GM12878 (cell line): ENCODE results near the gene ITIH6. TPM values are rescaled to one million over a fixed set of nuclear protein-coding genes. Genes with fewer than 3 reads are reported as not detected.

Source experiments
- ATAC-seq: fragments of 200-7000 bp; cut with Tn5 transposase; 3 replicates; pipeline ENCODE4 v1.9.1; 2020; ENCODE audit warnings: mild to moderate bottlenecking, moderate library complexity
- BruUV-seq: library from RNA; stranded (reverse); fragments of 400-500 nt; replicated peaks from 2 replicates; lab custom pipeline; 2021; lab: Mats Ljungman, UMichigan
- CTCF ChIA-PET: fragments of 300-600 bp; sonication (Branson Sonifier 250); formaldehyde crosslinking; extraction: SDS; loops from one replicate; lab custom pipeline; 2021; ENCODE audit warnings: inconsistent platforms; lab: Yijun Ruan, JAX
- POLR2A ChIA-PET: fragments of 350-600 bp; formaldehyde crosslinking; extraction: SDS; loops from one replicate; lab custom pipeline; 2021; ENCODE audit warnings: inconsistent platforms; lab: Charles Lee
- RAD21 ChIA-PET: fragments of 300-600 bp; sonication (Branson Sonifier 250); formaldehyde crosslinking; loops from one replicate; lab custom pipeline; 2023; ENCODE audit warnings: antibody characterized with exemption; ENCODE audit not compliant: unreplicated experiment; lab: Charles Lee
- SMC1A ChIA-PET: fragments of 300-600 bp; sonication (Branson Sonifier 250); formaldehyde crosslinking; loops from one replicate; lab custom pipeline; 2023; ENCODE audit not compliant: unreplicated experiment, uncharacterized antibody; lab: Charles Lee
- DNase-seq: peaks from one replicate; pipeline ENCODE4 v3.0.0-alpha.2; 2011; ENCODE audit warnings: low read depth, low spot score
- FAIRE-seq: peaks from 3 replicates; lab custom pipeline; 2011; peaks lifted over from hg19 to GRCh38; lab: Jason Lieb, UNC
- H2AFZ ChIP-seq: 2 replicates; pipeline ENCODE4 v1.6.0; 2011; ENCODE audit warnings: low read depth, low read length, control low read depth; ENCODE audit not compliant: control insufficient read depth
- H3K27ac ChIP-seq: 2 replicates; pipeline ENCODE4 v1.5.1; 2011; ENCODE audit warnings: control low read depth; ENCODE audit not compliant: control insufficient read depth, insufficient read depth
- H3K27me3 ChIP-seq, 2 experiments: replicated peaks in 1 of 2; 2 replicates each; pipeline versions ENCODE4 v1.6.0 to v1.6.1; 2011; ENCODE audit warnings: low read length in 1 of 2; ENCODE audit not compliant: control insufficient read depth in 2 of 2, insufficient read depth in 2 of 2
- H3K36me3 ChIP-seq, 2 experiments: 2 replicates each; pipeline ENCODE4 v1.5.1; 2011; ENCODE audit warnings: low read length in 1 of 2; ENCODE audit not compliant: control insufficient read depth in 2 of 2, insufficient read depth in 2 of 2
- H3K4me1 ChIP-seq: 2 replicates; pipeline ENCODE4 v1.6.1; 2011; ENCODE audit warnings: mild to moderate bottlenecking, low read length, moderate library complexity, mixed read lengths; ENCODE audit not compliant: control insufficient read depth, insufficient read depth
- H3K4me2 ChIP-seq: 2 replicates; pipeline ENCODE4 v1.6.0; 2011; ENCODE audit warnings: control low read depth; ENCODE audit not compliant: control insufficient read depth, insufficient read depth
- H3K4me3 ChIP-seq: fragments of 200-600 bp; sonication (generic); 2 replicates; pipeline ENCODE4 v1.5.1; 2016
- H3K79me2 ChIP-seq: 2 replicates; pipeline ENCODE4 v1.6.0; 2011; ENCODE audit warnings: low read length; ENCODE audit not compliant: control insufficient read depth, insufficient read depth
- H3K9ac ChIP-seq: 2 replicates; pipeline ENCODE4 v1.8.0; 2011; ENCODE audit warnings: low read length, control low read depth, mixed read lengths; ENCODE audit not compliant: control insufficient read depth, insufficient read depth
- H3K9me3 ChIP-seq: replicated peaks from 3 replicates; pipeline ENCODE4 v1.5.1; 2011; ENCODE audit warnings: mild to moderate bottlenecking, low read length; ENCODE audit not compliant: control insufficient read depth, insufficient read depth
- H4K20me1 ChIP-seq: 2 replicates; pipeline ENCODE4 v1.6.0; 2011; ENCODE audit not compliant: control insufficient read depth, insufficient read depth
- EED ChIP-seq: sonication (generic); IDR thresholded peaks from 2 replicates; pipeline ENCODE4 v1.6.1; 2016; ENCODE audit warnings: antibody characterized with exemption, low read depth
- FOXK2 ChIP-seq: fragments of 450-650 bp; IDR thresholded peaks from 2 replicates; pipeline ENCODE4 v1.6.1; 2017; ENCODE audit warnings: mild to moderate bottlenecking, moderate library complexity
- IKZF2 ChIP-seq, 2 experiments: fragments of 450-650 bp; IDR thresholded peaks; 2 replicates each; pipeline ENCODE4 v1.6.1; 2017; ENCODE audit warnings: mild to moderate bottlenecking in 2 of 2, moderate library complexity in 2 of 2
- MLLT1 ChIP-seq: fragments of 450-650 bp; IDR thresholded peaks from 2 replicates; pipeline ENCODE4 v1.6.1; 2016; ENCODE audit warnings: mild to moderate bottlenecking
- MTA2 ChIP-seq: fragments of 450-650 bp; IDR thresholded peaks from 2 replicates; pipeline ENCODE4 v1.6.1; 2016; ENCODE audit warnings: low read depth, mild to moderate bottlenecking, moderate library complexity
- NFYA ChIP-seq: IDR thresholded peaks from 2 replicates; pipeline ENCODE4 v1.6.1; 2011; ENCODE audit warnings: low read depth, mild to moderate bottlenecking, low read length, improper control_type of control experiment, borderline replicate concordance
- PKNOX1 ChIP-seq: fragments of 450-650 bp; IDR thresholded peaks from 2 replicates; pipeline ENCODE4 v1.6.1; 2016; ENCODE audit warnings: mild to moderate bottlenecking
- POLR2A ChIP-seq: IDR thresholded peaks from 2 replicates; pipeline ENCODE4 v1.6.1; 2011; ENCODE audit warnings: low read depth, mild to moderate bottlenecking, low read length
- POLR2AphosphoS5 ChIP-seq: IDR thresholded peaks from 2 replicates; pipeline ENCODE4 v1.6.1; 2011; ENCODE audit warnings: mild to moderate bottlenecking, low read length, inconsistent platforms
- RAD51 ChIP-seq: fragments of 450-650 bp; IDR thresholded peaks from 2 replicates; pipeline ENCODE4 v1.6.1; 2016; ENCODE audit warnings: moderate library complexity, mild to moderate bottlenecking, inconsistent platforms
- RBBP5 ChIP-seq: fragments of 200-600 bp; sonication (generic); conservative IDR thresholded peaks from 2 replicates; pipeline ENCODE4 v1.6.1; 2016
- RELB ChIP-seq: fragments of 450-650 bp; IDR thresholded peaks from 2 replicates; pipeline ENCODE4 v1.6.1; 2017; ENCODE audit warnings: low read depth, mild to moderate bottlenecking, moderate library complexity
- SMAD5 ChIP-seq: IDR thresholded peaks from 2 replicates; pipeline ENCODE4 v1.6.1; 2016; ENCODE audit warnings: antibody characterized with exemption, low read depth
- SPI1 ChIP-seq: IDR thresholded peaks from 2 replicates; pipeline ENCODE4 v1.6.1; 2011; ENCODE audit warnings: low read depth, mild to moderate bottlenecking, low read length, moderate library complexity, borderline replicate concordance; ENCODE audit not compliant: insufficient read depth
- STAT1 ChIP-seq: fragments of 450-650 bp; conservative IDR thresholded peaks from 2 replicates; pipeline ENCODE4 v1.6.1; 2014; ENCODE audit warnings: antibody characterized with exemption, mild to moderate bottlenecking
- WGBS: methylation state at CpG from one replicate; pipeline ENCODE4 v1.1.6; 2016; ENCODE audit warnings: low lambda C conversion rate; ENCODE audit not compliant: insufficient replicate concordance, insufficient coverage; ENCODE audit errors: missing lambda C conversion rate; 5-methylcytosine and 5-hydroxymethylcytosine counted together
- in situ Hi-C: fragments of 300-500 bp; cut with MboI; formaldehyde crosslinking; loops from 9 replicates; pipeline ENCODE4 v1.14.3; 2018; ENCODE audit warnings: mixed read lengths
- intact Hi-C: fragments of 100-400 bp; cut with micrococcal nuclease; formaldehyde crosslinking; loops from one replicate; pipeline ENCODE4 v1.14.2; 2022; ENCODE audit not compliant: unreplicated experiment
- polyA plus RNA-seq, 11 experiments: library from polyadenylated mRNA; depleted of rRNA in 4 of 11; unstranded in 6 of 11; stranded (reverse) in 5 of 11; fragments of >200 nt; fragmentation: Nextera tagmentation in 4 of 11; fragmentation: Illumina TruSeq in 1 of 11; extraction: Ambion mirVana in 4 of 11; extraction: Trizol in 1 of 11; gene quantifications; 1 replicate in 1 of 11; 2 replicates in 10 of 11; pipeline versions ENCODE4 v1.2.1 to v1.2.3, GENCODE V29; 2011 to 2016; ENCODE audit warnings: inconsistent platforms in 2 of 11, missing spikeins in 2 of 11, low read depth in 1 of 11
- total RNA-seq, 4 experiments: library from RNA; depleted of rRNA in 3 of 4; stranded (reverse); fragments of >200 nt in 3 of 4; fragmentation: Illumina TruSeq in 1 of 4; extraction: Trizol in 1 of 4; gene quantifications; 2 replicates each; pipeline versions ENCODE4 v1.2.1 to v1.2.3, GENCODE V29; 2013 to 2021

ITIH6 gene
- total and polyA plus RNA-seq, 10 of the 15 experiments (the other 5 are each of a cell fraction or from before 2014, with no cell fraction given), result not detected

- Histone ChIP-seq H3K36me3 (no peaks in the 10 kb centered on the region), H3K9ac (no peak overlapping the region), H3K79me2 (no peaks in the 10 kb centered on the region), H3K27ac (no peak overlapping the region), H2AFZ (no peak overlapping the region; the same call in 1 of the 2 replicates), H3K4me1 (no peaks in the 10 kb centered on the region), H3K4me3 (no peak overlapping the region), H4K20me1 (no peaks in the 10 kb centered on the region), H3K4me2 (no peak overlapping the region), H3K27me3 (no peaks in the 10 kb centered on the region), H3K9me3 (no peaks in the 10 kb centered on the region)
- in situ Hi-C loops, result no loop called here
- SMC1A ChIA-PET, result no interaction called here
- BruUV-seq, result no TSS peak
- RAD21 ChIA-PET, result no interaction called here
- CTCF ChIA-PET, result no interaction called here
- POLR2A ChIA-PET, result no interaction called here
- 19% methylated on average over 3 of the region's 3 CpGs for WGBS
- intact Hi-C loops, result no loop called here
- peak; percentile 6; the same call in 1 of the 2 replicates for TF ChIP-seq SPI1
- no peak for TF ChIP-seq PKNOX1
- no peak for TF ChIP-seq MLLT1
- ATAC-seq (no peak), FAIRE-seq (no peak), DNase-seq (no peak)
Measured at GRCh38 chrX:54747733-54748393, 50.2 kb downstream of the ITIH6 start.

- Histone ChIP-seq H3K4me3 (no peak overlapping the region), H2AFZ (no peak overlapping the region), H3K9ac (no peak overlapping the region), H3K27ac (no peak overlapping the region), H3K4me1 (no peaks in the 10 kb centered on the region), H3K4me2 (no peak overlapping the region), H3K27me3 (no peaks in the 10 kb centered on the region), H3K79me2 (no peaks in the 10 kb centered on the region), H4K20me1 (no peaks in the 10 kb centered on the region), H3K36me3 (no peaks in the 10 kb centered on the region), H3K9me3 (no peaks in the 10 kb centered on the region)
- DNase-seq (no peak), ATAC-seq (no peak), FAIRE-seq (no peak)
- ChIA-PET CTCF (no interaction called here), POLR2A (no interaction called here), SMC1A (no interaction called here), RAD21 (no interaction called here)
- no TSS peak for BruUV-seq
- in situ Hi-C loops (no loop called here), intact Hi-C loops (no loop called here)
- 32% methylated on average over 2 of the region's 2 CpGs for WGBS
- no peak for TF ChIP-seq POLR2AphosphoS5
- TF ChIP-seq MTA2, result no peak
- no peak for TF ChIP-seq POLR2A
- no peak for TF ChIP-seq IKZF2 (IDR thresholded peaks at IDR 0.05)
- TF ChIP-seq RBBP5, result no peak
- TF ChIP-seq RAD51, result no peak
- no peak for TF ChIP-seq EED
- TF ChIP-seq FOXK2, result no peak
- TF ChIP-seq SMAD5, result no peak
- TF ChIP-seq NFYA, result no peak
- TF ChIP-seq RELB, result no peak
- TF ChIP-seq STAT1, result no peak
Measured at GRCh38 chrX:54746928-54747327, 51.1 kb downstream of the ITIH6 start.
